Stimulated activated CD4-positive, alpha-beta T cell treated with anti-CD3 and anti-CD28 coated beads, Interleukin-4, amount 100 ng/mL, for 24 hours (primary cell): ENCODE measurements around the gene PNMA6F.
A peak's percentile ranks its signal among the peaks of the same experiment; 100 is the strongest.

Source experiments
- DNase-seq: peaks from one replicate; pipeline ENCODE4 v3.0.0-alpha.2; 2020

Gene PNMA6F

DNA sequence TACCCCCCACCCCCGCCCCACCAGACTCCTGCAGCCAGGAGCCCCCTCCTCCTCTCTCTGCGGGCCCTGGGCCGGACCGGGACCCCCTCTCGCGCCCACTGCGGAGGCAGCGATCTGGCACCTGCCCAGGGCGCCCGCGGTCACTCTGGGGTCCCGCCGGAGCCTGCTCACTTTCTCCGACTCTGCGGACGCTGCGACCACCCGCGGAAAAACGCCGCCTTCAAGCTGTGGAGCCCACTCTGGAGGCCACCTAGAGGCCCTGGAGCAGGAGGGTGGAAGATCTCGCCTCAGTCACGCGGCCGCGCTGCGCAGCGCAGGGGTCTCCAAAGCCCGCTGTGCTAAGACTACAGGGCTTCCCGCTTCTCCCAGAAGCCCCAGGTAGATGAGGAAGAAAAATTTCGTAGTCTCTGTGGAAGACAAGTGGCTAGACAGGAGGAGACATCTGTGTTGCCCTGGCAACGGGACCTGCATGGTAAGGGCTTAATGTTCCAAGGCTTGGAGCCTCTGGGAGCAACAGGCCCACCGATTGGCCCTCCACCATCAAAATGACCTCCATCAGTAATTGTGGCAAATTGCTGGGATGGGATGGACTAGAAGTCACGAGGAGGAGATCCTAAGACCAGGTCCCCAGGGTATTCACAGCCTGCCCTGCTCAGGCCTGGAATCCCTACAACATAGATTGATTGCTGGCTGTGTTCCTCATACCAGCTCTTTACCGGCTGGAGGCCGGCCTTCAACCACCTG is at the start of gene PNMA6F:
Gene PNMA6F (minus strand): TSS at position 387 of the 744 bp plus-strand sequence. CDS start 1,093 bp downstream, outside the sequence.
- no peak for DNase-seq

- no peak for DNase-seq
Measured at GRCh38 chrX:153371256-153371655, 49.7 kb upstream of the PNMA6F start.

DNA sequence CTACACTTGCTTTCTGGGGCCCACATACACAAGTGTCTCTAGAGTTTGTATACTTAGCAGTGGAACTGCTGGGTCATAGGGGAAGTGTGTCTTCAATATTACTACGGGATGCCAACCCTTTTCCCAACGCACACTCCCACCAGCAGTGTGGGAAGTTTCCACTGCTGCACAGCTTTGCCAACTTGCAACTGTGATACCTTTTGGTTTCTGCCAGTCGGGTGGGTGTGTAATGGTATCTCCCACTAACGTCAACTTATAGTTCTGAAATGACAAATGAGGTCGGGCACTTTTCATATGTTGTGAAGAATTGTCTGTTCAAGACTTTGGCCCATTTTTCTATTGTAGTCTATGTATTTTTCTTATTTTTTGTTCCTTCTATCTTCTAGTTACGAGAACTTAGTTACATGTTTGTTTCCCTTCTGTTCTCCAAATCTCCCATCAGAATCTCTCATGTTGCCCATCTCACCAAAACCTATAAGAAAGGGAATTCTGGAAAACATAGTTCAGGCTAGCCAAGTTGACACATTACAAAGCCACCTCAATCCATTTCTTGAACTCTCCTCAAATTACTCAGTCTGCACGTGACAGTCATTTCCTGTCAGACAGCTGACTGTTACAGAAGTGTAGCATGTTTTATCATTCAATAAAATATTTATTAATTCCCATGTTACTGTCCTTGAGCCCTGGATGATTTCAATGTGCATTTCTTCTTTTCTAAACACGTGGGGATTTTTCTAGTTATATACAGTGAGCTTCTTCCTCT is 48.9 kb upstream of the PNMA6F start:
- no peak for DNase-seq

DNA sequence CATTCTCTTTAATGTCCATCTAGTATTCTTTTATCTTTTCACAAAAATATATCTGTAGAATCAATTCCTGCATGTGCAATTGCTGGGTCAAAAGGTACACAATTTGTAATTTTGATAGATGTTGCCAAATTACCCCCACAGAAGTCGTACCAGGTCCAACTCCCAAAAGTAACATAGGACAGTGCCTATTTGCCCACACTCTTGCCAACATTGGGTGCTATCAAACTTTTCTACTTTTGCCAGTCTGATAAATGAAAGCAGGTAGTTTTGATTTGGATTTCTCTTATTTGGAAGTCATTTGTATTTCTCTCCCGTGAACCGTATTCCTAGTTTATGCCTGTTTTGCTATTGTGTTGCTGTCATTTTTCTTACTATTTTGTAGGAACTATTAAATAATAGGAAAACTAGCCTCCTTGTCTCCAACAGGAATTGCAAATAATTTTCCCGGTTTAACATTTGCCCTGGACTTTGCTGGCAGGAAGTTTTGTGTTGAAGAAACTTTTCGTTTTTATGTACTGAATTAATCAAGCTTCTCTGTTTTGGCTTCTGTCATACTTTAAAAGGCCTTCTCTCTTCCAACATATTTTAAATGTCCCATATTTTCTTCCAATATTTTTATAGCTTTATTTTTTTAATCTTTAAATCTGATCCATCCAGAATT is 45.4 kb upstream of the PNMA6F start:
- DNase-seq, result no peak

DNA sequence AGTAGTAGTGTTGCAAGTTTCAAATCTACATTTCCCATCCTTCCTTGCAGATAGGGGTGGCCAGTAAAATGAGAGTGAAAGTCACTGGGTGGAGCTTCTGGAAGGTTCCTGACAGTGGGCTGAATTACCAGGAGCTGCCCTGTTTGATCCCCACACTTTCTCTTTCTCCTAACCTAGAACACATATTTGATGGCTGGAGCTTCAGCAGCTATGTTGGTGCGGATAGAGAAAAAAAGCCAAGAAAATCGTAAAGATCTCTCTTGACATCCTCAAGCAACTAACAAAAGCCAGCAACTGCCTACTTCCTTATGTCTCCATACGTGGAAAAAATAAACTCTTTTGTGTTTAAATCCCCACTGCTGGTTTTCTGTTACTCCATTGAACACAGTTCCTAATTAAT is 44.6 kb upstream of the PNMA6F start:
- DNase-seq, result no peak

DNA sequence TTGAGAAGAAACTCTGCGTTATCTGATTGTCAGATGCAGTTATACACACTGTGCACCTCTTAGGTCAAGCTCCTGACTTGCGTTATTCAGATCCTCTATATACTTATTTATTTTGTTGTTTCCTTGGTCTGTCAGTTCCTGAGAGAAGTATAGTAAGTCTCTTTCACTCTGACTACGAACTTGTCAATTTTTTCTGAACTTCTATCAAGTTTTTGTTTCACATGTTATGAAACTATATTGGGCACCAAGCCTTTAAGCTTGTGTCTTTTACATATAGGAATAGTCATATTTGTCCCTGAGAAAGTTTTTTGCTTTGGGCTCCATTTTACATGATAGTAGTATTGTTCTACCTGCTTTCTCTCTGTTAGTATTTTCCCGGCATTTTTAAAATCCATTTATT is 44.1 kb upstream of the PNMA6F start:
- no peak for DNase-seq

GRCh38 chrX:153361781-153362397 is 40.3 kb upstream of the PNMA6F start:
- no peak for DNase-seq

GRCh38 chrX:153357877-153358276 is 36.3 kb upstream of the PNMA6F start:
- no peak for DNase-seq

- DNase-seq, result no peak
Measured at GRCh38 chrX:153353416-153353815, 31.8 kb upstream of the PNMA6F start.

GRCh38 chrX:153352858-153353257 is 31.3 kb upstream of the PNMA6F start:
- no peak for DNase-seq

DNA sequence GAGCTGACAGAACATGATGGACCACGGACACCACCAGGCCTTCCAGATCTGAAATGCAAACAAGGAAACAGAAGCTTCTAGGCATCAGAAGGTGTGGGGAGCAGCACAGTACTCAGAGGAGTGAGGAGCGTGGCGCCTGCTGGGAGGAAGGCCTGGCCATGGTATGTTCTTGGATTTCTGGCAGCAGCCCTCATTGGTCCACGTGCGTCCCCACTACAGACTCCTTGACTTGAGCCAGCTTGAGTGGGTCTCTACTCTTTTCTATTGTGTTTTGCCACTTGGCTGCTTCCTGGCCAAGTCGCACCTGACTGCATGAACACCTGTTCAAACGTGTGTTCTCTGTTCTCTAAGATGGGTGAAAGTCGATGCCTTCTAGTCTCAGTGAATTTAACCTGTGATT is 30.4 kb upstream of the PNMA6F start:
- DNase-seq, result no peak

DNA sequence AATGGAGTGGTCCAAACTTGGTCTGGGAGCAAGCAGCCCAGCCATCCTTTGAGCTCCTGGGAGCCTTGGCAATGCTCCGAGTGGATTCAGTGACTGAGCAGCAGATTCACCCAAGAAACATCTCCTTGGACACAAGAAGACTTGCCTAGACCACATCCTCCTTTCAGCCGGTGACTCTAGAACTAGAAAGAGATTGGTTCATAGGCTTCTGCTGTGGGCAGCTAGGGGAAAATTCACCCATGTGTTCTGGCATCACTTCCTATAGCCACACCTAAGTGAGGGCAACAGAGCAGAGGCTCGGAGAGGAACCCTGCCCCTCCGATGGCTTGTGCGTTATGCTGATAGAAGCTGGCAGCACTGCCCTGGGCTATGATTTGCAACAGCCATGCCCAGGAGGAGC is 28.4 kb upstream of the PNMA6F start:
- DNase-seq, result no peak

DNA sequence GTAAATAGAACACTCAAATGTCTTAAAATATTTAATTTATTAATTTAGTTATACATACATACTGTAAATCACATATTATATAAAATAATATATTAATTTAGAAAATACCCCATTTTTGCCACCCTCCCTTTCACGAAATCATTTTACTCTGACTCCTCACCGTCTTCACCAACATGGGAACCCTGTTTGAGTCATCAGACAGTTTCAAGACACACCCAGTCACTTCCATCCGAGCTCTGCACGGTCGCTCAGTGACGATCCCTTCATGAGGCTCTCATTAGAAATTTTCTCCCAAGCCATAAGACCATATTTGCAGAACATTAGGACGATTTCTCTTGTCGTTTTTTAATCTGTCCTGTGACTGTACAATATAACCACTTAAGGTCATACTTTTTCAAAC is 26.9 kb upstream of the PNMA6F start:
- no peak for DNase-seq

GRCh38 chrX:153347530-153347929 is 26.0 kb upstream of the PNMA6F start:
- DNase-seq, result no peak

DNA sequence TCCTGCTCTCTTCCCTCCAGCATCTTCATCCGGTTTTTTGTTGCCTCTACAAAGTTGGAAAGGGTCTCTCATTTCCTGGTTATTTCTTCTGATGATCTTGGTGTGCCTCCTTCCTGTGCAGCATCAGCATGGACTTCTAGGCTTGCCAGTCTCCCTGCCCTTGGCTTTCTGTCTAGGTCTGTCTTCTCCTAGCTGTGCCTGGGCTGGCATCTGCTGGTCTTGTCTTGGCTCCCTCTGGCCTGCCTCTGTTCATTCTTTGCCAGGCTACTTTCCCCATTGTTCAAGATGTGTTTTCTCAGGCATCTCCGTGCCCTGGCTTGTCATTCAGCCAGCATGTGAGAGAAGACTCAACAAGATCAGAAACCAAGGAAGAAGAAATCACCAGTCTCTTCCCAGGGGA is 22.1 kb upstream of the PNMA6F start:
- no peak for DNase-seq

GRCh38 chrX:153342762-153343558 is 21.4 kb upstream of the PNMA6F start:
- no peak for DNase-seq

GRCh38 chrX:153340111-153340510 is 18.5 kb upstream of the PNMA6F start:
- no peak for DNase-seq

DNA sequence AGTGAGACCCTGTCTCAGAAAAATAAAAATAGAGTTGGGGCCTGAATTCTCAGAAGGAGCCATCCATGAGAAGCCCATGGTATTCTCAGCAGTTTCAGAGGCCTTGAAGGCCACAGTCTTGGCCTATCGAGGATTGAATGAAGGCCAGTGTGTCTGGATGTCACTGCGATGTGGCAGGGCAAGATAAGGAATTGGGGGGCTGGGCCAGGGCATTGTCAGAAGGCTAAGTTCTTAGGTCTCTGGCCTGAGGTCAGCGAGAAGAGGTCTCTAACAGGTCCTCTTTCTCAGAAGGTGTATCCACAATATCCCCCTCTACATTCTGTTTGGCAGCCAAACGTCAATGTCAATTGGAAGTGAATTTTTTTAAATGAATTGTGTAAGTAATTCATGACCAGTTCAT is 18.1 kb upstream of the PNMA6F start:
- no peak for DNase-seq

DNA sequence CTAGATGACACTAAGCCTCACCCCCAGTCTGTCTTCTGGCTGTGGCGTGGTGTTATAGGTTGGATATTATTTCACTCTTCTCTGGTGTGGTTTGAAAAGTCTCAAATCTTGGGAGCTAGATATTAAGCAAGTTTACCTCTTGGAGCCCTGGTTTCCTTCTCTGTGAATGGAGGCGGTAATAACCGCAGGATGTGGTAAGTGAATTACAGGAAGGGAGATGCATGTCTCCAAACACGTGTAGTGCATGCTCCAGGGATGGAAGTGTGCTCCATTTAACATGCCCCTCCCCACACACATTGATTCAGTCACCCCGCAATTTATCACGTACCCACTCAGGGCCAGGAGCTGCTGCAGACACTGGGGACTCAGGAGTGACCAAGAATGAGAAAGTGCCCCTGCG is 17.3 kb upstream of the PNMA6F start:
- DNase-seq, result no peak

- no peak for DNase-seq
Measured at GRCh38 chrX:153336988-153337387, 15.4 kb upstream of the PNMA6F start.

DNA sequence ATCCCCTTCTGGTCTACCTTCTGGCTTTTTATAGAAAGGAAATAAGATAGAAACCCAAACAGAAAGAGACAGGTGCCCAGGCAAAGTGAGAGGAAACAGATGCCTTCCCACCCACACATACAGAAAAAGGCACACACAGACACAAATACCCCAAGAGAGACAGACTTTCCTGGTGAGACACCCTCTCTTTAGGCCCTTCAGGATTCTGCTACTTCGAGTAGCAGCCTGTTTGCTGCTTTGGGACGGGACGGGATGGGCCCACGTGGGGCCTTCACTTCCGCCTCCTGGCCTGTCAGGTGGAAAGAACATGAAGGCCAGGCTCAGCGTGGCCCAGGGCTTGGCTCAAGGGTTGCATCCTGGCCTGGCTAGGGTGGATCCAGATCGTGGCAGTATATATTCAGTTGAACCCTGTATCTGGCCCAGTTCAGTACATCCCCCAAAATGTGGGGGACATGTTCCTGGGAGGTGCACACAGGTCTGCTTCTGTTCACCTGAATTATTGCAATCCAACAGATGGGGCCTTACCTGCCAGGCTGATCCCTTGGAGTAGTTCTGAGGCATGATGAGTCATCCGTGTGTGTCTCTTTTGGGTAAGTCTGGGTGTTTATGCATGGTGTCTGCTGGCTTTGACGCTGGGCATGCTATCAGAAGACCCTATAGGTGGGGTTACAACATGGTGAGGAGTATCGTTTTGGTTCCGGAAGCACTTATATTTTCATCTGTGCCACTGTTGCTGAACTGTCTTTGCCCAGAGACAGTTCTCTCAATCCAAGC is 14.7 kb upstream of the PNMA6F start:
- DNase-seq, result peak; percentile 3
